ENCODE measurements around the gene OR52N4. TPM values are rescaled to one million over a fixed set of nuclear protein-coding genes. Genes with fewer than 3 reads are reported as not detected.
A peak's percentile ranks its signal among the peaks of the same experiment; 100 is the strongest.
"Not testable (repeated sequence)": the region's sequence is repeated elsewhere in the genome, so short reads cannot be mapped to it uniquely, and the experiment has no call there.

Gene OR52N4
- not detected in 2 replicates for total RNA-seq
- long read RNA-seq = 0 reads

DNA sequence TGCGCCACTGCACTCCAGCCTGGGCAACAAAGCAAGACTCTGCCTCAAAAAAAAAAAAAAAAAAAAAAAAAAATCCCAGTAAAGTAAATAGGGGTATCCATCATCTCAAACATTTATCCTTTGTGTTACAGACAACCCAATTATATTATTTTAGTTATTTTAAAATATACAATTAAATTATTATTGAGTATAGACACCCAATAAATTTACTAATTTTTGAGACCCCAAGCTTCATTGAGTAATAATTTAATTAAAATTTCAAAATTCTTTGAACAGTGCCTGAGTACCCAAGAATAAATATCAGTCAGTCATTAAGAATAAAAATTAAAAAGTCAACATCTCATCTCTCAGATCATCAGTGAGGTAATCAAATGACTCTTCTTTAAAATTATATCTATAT, at the start of gene OR52N4:
TSS of gene OR52N4 (plus strand) at position 301 of the 400 bp plus-strand sequence. CDS start 498 bp downstream, outside the sequence.
- no peak within 1 kb of the TSS for H3K27ac Mint-ChIP-seq
- TF ChIP-seq, protein P1, sequence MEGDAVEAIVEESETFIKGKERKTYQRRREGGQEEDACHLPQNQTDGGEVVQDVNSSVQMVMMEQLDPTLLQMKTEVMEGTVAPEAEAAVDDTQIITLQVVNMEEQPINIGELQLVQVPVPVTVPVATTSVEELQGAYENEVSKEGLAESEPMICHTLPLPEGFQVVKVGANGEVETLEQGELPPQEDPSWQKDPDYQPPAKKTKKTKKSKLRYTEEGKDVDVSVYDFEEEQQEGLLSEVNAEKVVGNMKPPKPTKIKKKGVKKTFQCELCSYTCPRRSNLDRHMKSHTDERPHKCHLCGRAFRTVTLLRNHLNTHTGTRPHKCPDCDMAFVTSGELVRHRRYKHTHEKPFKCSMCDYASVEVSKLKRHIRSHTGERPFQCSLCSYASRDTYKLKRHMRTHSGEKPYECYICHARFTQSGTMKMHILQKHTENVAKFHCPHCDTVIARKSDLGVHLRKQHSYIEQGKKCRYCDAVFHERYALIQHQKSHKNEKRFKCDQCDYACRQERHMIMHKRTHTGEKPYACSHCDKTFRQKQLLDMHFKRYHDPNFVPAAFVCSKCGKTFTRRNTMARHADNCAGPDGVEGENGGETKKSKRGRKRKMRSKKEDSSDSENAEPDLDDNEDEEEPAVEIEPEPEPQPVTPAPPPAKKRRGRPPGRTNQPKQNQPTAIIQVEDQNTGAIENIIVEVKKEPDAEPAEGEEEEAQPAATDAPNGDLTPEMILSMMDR (IDR thresholded peaks at IDR 0.05; ENCODE audit: unreplicated experiment) = no peak
- no peaks in the 10 kb centered on the region for H3K9me3 Mint-ChIP-seq (ENCODE audit: low read depth)
- DNase-seq (ENCODE audit: low spot score, unreplicated experiment) = no peak
- no peaks in the 10 kb centered on the region for H3K27me3 Mint-ChIP-seq
- no peaks in the 10 kb centered on the region for H3K36me3 Mint-ChIP-seq (ENCODE audit: insufficient read depth)
- peaks cover 3% of the 10 kb centered on the region for H3K4me1 Mint-ChIP-seq (ENCODE audit: low read depth)
- no peak within 1 kb of the TSS for H3K4me3 Mint-ChIP-seq (ENCODE audit: low read depth)

DNA sequence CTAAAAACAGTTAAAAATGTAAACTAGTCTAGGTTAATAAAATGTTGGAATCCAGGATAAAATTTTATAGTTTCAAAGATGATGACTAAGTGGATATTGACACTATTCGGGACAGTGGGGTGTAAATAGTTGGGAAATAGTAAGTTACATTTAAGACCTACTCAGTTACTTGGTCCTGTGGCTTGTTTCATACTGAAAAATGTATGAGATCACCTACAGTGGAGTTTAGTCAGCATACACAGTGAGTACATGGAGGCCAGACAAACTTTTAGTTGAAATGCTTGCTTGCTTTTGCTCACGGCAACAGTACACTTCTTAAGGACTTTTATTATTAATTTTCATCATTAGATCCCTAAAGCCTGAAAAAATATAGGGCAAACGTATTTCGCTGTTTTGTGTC, 48.4 kb upstream of the OR52N4 start:
- H3K27ac Mint-ChIP-seq = no peak overlapping the region
- no peaks in the 10 kb centered on the region for H3K9me3 Mint-ChIP-seq (ENCODE audit: low read depth)
- TF ChIP-seq, protein P1 (IDR thresholded peaks at IDR 0.05; ENCODE audit: unreplicated experiment) = no peak
- H3K4me1 Mint-ChIP-seq (ENCODE audit: low read depth) = no peaks in the 10 kb centered on the region
- no peak for DNase-seq (ENCODE audit: low spot score, unreplicated experiment)
- H3K36me3 Mint-ChIP-seq (ENCODE audit: insufficient read depth) = no peaks in the 10 kb centered on the region
- peaks cover 5% of the 10 kb centered on the region for H3K27me3 Mint-ChIP-seq
- H3K4me3 Mint-ChIP-seq (ENCODE audit: low read depth) = no peak overlapping the region

DNA sequence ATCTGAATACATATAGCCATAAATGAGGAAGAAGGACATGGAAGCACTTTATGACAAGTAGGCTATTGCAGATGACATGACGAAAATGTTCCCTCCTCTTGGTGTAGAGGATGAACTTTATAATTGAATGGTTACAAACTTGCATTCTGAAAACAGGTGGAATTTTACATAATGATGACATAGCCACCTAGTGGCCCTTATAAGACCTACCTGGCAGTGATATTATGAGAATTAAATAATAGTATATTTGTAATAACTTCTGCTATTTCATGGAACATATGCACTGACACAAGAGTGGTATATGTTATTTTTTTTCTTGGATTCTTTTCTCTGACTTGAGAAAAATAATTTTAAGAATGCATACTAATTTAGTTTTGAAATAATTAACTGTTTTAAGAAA, 41.5 kb upstream of the OR52N4 start:
- no peaks in the 10 kb centered on the region for H3K36me3 Mint-ChIP-seq (ENCODE audit: insufficient read depth)
- DNase-seq (ENCODE audit: low spot score, unreplicated experiment) = no peak

DNA sequence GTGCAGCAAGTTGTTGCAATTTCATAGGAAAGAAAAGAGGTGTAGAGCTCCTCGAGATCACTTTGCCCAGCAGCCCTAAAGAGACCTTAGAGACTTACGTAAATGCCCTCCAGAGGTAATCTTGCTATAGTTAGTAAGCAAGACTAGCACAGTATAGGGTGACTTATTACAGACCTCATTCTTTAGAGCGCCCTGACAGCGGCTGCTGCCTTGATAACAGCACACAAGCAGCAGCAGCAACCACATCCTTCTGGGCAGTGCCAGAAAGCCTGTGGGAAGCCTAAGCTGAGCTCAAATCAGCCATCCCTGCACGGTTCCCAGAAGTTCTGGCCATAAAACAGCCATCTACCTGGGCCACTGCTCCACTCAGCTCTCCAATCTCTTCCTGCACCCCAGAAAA, 40.3 kb upstream of the OR52N4 start:
- no peak for DNase-seq (ENCODE audit: low spot score, unreplicated experiment)
- Mint-ChIP-seq H3K27me3 (peaks cover 2% of the 10 kb centered on the region), H3K4me3 (ENCODE audit: low read depth) (no peak overlapping the region), H3K27ac (no peak overlapping the region), H3K4me1 (ENCODE audit: low read depth) (no peaks in the 10 kb centered on the region), H3K36me3 (ENCODE audit: insufficient read depth) (no peaks in the 10 kb centered on the region), H3K9me3 (ENCODE audit: low read depth) (peaks cover 3% of the 10 kb centered on the region)
- TF ChIP-seq, protein P1 (IDR thresholded peaks at IDR 0.05; ENCODE audit: unreplicated experiment) = no peak

More for the DNA sequence above, 41.5 kb upstream of the OR52N4 start:
- Mint-ChIP-seq H3K27ac (no peak overlapping the region), H3K4me3 (ENCODE audit: low read depth) (no peak overlapping the region), H3K4me1 (ENCODE audit: low read depth) (no peaks in the 10 kb centered on the region), H3K9me3 (ENCODE audit: low read depth) (peaks cover 3% of the 10 kb centered on the region), H3K27me3 (peaks cover 5% of the 10 kb centered on the region)
- TF ChIP-seq, protein P1 (IDR thresholded peaks at IDR 0.05; ENCODE audit: unreplicated experiment) = peak; percentile 53

DNA sequence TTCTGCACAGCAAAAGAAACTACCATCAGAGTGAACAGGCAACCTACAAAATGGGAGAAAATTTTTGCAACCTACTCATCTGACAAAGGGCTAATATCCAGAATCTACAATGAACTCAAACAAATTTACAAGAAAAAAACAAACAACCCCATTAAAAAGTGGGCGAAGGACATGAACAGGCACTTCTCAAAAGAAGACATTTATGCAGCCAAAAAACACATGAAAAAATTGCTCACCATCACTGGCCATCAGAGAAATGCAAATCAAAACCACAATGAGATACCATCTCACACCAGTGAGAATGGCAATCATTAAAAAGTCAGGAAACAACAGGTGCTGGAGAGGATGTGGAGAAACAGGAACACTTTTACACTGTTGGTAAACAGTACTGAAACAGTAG, 37.5 kb upstream of the OR52N4 start:
- not testable (repeated sequence) for H3K27me3 Mint-ChIP-seq; H3K27ac Mint-ChIP-seq; H3K9me3 Mint-ChIP-seq (ENCODE audit: low read depth); DNase-seq (ENCODE audit: low spot score, unreplicated experiment); H3K4me3 Mint-ChIP-seq (ENCODE audit: low read depth); H3K36me3 Mint-ChIP-seq (ENCODE audit: insufficient read depth); H3K4me1 Mint-ChIP-seq (ENCODE audit: low read depth)

DNA sequence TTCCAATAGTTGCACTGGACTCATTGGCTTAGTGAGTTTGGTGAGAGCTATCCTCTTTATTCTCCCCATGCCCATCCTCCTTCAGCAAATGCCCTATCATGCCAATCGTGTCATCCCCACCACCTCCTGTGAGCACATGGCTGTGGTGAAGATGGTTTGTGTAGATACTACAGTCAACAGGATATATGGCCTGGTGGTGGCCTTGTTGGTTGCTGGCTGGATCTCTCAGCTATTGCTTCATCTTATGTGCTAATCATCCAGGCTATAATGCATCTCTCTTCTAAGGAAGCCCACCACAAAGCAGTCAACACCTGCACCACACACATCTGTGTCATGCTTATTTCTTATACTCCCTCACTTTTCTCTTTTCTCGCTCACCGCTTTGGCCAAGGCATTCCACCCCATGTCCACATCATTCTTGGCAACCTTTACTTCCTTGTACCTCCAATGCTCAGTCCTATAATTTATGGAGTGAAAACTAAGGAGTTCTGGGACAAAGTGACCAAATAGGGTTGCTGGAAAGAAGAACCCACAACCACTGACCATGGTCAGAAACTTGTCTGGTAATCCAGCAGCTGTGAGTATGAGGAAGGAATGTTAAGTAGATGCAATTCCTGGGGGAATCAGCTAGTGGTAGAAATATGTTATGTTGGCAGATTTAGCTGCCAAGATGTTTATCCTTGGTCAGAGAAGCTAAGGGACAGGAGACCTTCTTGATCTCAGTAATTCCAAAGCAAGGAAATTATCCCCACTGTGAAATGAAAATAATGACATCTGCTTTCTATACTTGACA, 34.1 kb upstream of the OR52N4 start:
- H3K27me3 Mint-ChIP-seq = no peaks in the 10 kb centered on the region
- peaks cover 3% of the 10 kb centered on the region for H3K9me3 Mint-ChIP-seq (ENCODE audit: low read depth)
- H3K36me3 Mint-ChIP-seq (ENCODE audit: insufficient read depth) = no peaks in the 10 kb centered on the region
- no peak overlapping the region for H3K27ac Mint-ChIP-seq
- no peak overlapping the region for H3K4me3 Mint-ChIP-seq (ENCODE audit: low read depth)
- DNase-seq (ENCODE audit: low spot score, unreplicated experiment) = no peak
- TF ChIP-seq, protein P1 (IDR thresholded peaks at IDR 0.05; ENCODE audit: unreplicated experiment) = no peak
- H3K4me1 Mint-ChIP-seq (ENCODE audit: low read depth) = no peaks in the 10 kb centered on the region

Measured in progenitor cell of endocrine pancreas (in vitro differentiated cells).